ENCODE data around the gene TMEM80. TPM values are rescaled to one million over a fixed set of nuclear protein-coding genes. Genes with fewer than 3 reads are reported as not detected.

Gene TMEM80
- total RNA-seq, 1 donor: 8.3 TPM

DNA sequence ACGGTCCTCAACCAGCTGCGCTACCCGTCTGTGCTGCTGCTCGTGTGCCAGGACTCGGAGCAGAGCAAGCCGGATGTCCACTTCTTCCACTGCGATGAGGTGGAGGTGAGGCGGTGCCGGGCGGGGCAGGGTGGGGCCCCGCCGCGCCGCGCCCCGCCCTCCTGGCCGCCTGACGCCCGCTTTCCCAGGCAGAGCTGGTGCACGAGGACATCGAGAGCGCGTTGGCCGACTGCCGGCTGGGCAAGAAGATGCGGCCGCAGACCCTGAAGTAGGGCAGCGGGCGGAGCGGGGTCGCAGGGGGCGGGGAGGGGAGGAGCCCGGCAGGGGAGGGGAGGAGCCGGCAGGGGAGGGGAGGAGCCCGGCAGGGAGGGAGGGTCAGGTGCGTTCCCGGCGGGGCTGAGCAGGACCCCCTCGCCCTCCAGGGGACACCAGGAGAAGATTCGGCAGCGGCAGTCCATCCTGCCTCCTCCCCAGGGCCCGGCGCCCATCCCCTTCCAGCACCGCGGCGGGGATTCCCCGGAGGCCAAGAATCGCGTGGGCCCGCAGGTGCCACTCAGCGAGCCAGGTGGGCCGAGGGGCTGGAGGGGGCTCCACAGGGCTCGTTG is 25.1 kb downstream of the TMEM80 start:
- no peaks in the 10 kb centered on the region for H3K9me3 ChIP-seq (ENCODE audit: low read depth, low read length)
- no peak overlapping the region for H3K4me3 ChIP-seq (ENCODE audit: low read length)
- peaks cover 7% of the 10 kb centered on the region for H3K27me3 ChIP-seq (ENCODE audit: insufficient read depth, low read length)
- peaks cover 21% of the 10 kb centered on the region for H3K4me1 ChIP-seq (ENCODE audit: insufficient read depth, low read length)

GRCh38 chr11:721247-721740 is 25.7 kb downstream of the TMEM80 start:
- no peaks in the 10 kb centered on the region for H3K9me3 ChIP-seq (ENCODE audit: low read depth, low read length)
- peaks cover 23% of the 10 kb centered on the region for H3K4me1 ChIP-seq (ENCODE audit: insufficient read depth, low read length)
- H3K4me3 ChIP-seq (ENCODE audit: low read length): no peak overlapping the region
- H3K27me3 ChIP-seq (ENCODE audit: insufficient read depth, low read length): peaks cover 7% of the 10 kb centered on the region

- H3K27me3 ChIP-seq (ENCODE audit: insufficient read depth, low read length): peaks cover 7% of the 10 kb centered on the region
- H3K4me1 ChIP-seq (ENCODE audit: insufficient read depth, low read length): peaks cover 28% of the 10 kb centered on the region
- no peaks in the 10 kb centered on the region for H3K9me3 ChIP-seq (ENCODE audit: low read depth, low read length)
- H3K4me3 ChIP-seq (ENCODE audit: low read length): no peak overlapping the region
These were observed 26.2 kb downstream of the TMEM80 start for GRCh38 chr11:721741-722345.

GRCh38 chr11:722346-722811 is 26.8 kb downstream of the TMEM80 start:
- Histone ChIP-seq H3K4me1 (ENCODE audit: insufficient read depth, low read length) (peaks cover 33% of the 10 kb centered on the region), H3K9me3 (ENCODE audit: low read depth, low read length) (no peaks in the 10 kb centered on the region), H3K4me3 (ENCODE audit: low read length) (no peak overlapping the region), H3K27me3 (ENCODE audit: insufficient read depth, low read length) (peaks cover 7% of the 10 kb centered on the region)

- Histone ChIP-seq H3K4me1 (ENCODE audit: insufficient read depth, low read length) (peaks cover 41% of the 10 kb centered on the region), H3K9me3 (ENCODE audit: low read depth, low read length) (no peaks in the 10 kb centered on the region), H3K4me3 (ENCODE audit: low read length) (no peak overlapping the region), H3K27me3 (ENCODE audit: insufficient read depth, low read length) (peaks cover 7% of the 10 kb centered on the region)
These were observed 27.7 kb downstream of the TMEM80 start for GRCh38 chr11:723120-723883.

- Histone ChIP-seq H3K9me3 (ENCODE audit: low read depth, low read length) (no peaks in the 10 kb centered on the region), H3K4me1 (ENCODE audit: insufficient read depth, low read length) (peaks cover 50% of the 10 kb centered on the region), H3K27me3 (ENCODE audit: insufficient read depth, low read length) (peaks cover 7% of the 10 kb centered on the region), H3K4me3 (ENCODE audit: low read length) (no peak overlapping the region)
These were observed 28.6 kb downstream of the TMEM80 start for GRCh38 chr11:724049-724777.

- no peak overlapping the region for H3K4me3 ChIP-seq (ENCODE audit: low read length)
- H3K4me1 ChIP-seq (ENCODE audit: insufficient read depth, low read length): peaks cover 57% of the 10 kb centered on the region
- H3K27me3 ChIP-seq (ENCODE audit: insufficient read depth, low read length): peaks cover 7% of the 10 kb centered on the region
- no peaks in the 10 kb centered on the region for H3K9me3 ChIP-seq (ENCODE audit: low read depth, low read length)
These were observed 29.3 kb downstream of the TMEM80 start for GRCh38 chr11:724778-725386.

GRCh38 chr11:725624-726202 is 30.1 kb downstream of the TMEM80 start:
- no peaks in the 10 kb centered on the region for H3K9me3 ChIP-seq (ENCODE audit: low read depth, low read length)
- no peak overlapping the region for H3K4me3 ChIP-seq (ENCODE audit: low read length)
- peaks cover 57% of the 10 kb centered on the region for H3K4me1 ChIP-seq (ENCODE audit: insufficient read depth, low read length)
- H3K27me3 ChIP-seq (ENCODE audit: insufficient read depth, low read length): peaks cover 3% of the 10 kb centered on the region

DNA sequence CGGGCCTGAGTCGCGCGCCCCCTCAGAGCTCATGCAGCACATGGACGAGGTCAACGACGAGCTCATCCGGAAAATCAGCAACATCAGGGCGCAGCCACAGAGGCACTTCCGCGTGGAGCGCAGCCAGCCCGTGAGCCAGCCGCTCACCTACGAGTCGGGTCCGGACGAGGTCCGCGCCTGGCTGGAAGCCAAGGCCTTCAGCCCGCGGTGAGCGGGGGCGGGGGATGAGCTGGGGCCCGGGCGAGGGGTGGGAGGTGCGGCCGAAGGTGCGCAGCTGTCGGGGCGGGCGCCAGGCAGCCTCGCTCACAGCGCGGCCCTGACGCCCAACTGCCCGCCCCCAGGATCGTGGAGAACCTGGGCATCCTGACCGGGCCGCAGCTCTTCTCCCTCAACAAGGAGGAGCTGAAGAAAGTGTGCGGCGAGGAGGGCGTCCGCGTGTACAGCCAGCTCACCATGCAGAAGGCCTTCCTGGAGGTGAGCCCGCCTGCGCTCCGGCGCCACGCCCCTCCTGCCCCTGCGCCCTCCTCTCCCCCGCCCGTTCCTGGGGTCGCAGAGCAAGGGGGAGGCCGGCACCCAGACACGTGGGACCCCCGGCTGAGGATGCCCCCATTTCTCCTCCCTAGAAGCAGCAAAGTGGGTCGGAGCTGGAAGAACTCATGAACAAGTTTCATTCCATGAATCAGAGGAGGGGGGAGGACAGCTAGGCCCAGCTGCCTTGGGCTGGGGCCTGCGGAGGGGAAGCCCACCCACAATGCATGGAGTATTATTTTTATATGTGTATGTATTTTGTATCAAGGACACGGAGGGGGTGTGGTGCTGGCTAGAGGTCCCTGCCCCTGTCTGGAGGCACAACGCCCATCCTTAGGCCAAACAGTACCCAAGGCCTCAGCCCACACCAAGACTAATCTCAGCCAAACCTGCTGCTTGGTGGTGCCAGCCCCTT is 30.9 kb downstream of the TMEM80 start:
- H3K4me3 ChIP-seq (ENCODE audit: low read length): no peak overlapping the region
- no peaks in the 10 kb centered on the region for H3K27me3 ChIP-seq (ENCODE audit: insufficient read depth, low read length)
- peaks cover 50% of the 10 kb centered on the region for H3K4me1 ChIP-seq (ENCODE audit: insufficient read depth, low read length)
- H3K9me3 ChIP-seq (ENCODE audit: low read depth, low read length): no peaks in the 10 kb centered on the region

GRCh38 chr11:727281-727701 is 31.7 kb downstream of the TMEM80 start:
- H3K27me3 ChIP-seq (ENCODE audit: insufficient read depth, low read length): no peaks in the 10 kb centered on the region
- no peak overlapping the region for H3K4me3 ChIP-seq (ENCODE audit: low read length)
- H3K4me1 ChIP-seq (ENCODE audit: insufficient read depth, low read length): peaks cover 43% of the 10 kb centered on the region
- H3K9me3 ChIP-seq (ENCODE audit: low read depth, low read length): no peaks in the 10 kb centered on the region

- no peaks in the 10 kb centered on the region for H3K9me3 ChIP-seq (ENCODE audit: low read depth, low read length)
- H3K4me3 ChIP-seq (ENCODE audit: low read length): no peak overlapping the region
- H3K4me1 ChIP-seq (ENCODE audit: insufficient read depth, low read length): peaks cover 40% of the 10 kb centered on the region
- H3K27me3 ChIP-seq (ENCODE audit: insufficient read depth, low read length): no peaks in the 10 kb centered on the region
These were observed 32.5 kb downstream of the TMEM80 start for GRCh38 chr11:727859-728748.

- H3K9me3 ChIP-seq (ENCODE audit: low read depth, low read length): no peaks in the 10 kb centered on the region
- H3K27me3 ChIP-seq (ENCODE audit: insufficient read depth, low read length): no peaks in the 10 kb centered on the region
- peaks cover 40% of the 10 kb centered on the region for H3K4me1 ChIP-seq (ENCODE audit: insufficient read depth, low read length)
- H3K4me3 ChIP-seq (ENCODE audit: low read length): no peak overlapping the region
These were observed 33.4 kb downstream of the TMEM80 start for GRCh38 chr11:728901-729491.

Data from mononuclear cell (primary cell).